ACHN (cell line): ENCODE measurements around the gene SRRM4.

Source experiments
- DNase-seq: peaks from one replicate; pipeline ENCODE4 v3.0.0-alpha.2; 2015
- in situ Hi-C: cut with HindIII; loops from 2 replicates; pipeline ENCODE4 v1.10.0; 2017; ENCODE audit warnings: low sequenced_read_pairs, low pct_ligation_motif_present, low pct_unique_long_range_greater_than_20kb

Gene SRRM4

DNA sequence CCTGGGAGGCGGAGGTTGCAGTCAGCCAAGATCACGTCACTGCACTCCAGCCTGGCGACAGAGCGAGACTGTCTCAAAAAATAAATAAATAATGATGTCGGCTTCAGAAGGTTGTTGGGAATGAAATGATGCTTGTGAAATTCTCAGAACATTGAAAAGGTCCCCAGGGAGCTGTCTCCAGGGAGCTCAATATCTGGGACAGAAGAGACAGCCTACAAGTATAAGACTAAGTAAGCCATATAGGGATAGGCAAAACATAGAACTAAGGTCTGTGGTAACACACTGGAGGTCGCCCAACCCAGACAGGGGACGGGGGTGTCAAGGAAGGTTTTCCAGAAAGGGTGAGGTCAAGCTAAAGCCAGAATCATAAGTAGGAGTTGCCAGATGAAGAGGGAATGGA is 167.9 kb downstream of the SRRM4 start:
- in situ Hi-C loops: no loop called here
- DNase-seq: no peak

DNA sequence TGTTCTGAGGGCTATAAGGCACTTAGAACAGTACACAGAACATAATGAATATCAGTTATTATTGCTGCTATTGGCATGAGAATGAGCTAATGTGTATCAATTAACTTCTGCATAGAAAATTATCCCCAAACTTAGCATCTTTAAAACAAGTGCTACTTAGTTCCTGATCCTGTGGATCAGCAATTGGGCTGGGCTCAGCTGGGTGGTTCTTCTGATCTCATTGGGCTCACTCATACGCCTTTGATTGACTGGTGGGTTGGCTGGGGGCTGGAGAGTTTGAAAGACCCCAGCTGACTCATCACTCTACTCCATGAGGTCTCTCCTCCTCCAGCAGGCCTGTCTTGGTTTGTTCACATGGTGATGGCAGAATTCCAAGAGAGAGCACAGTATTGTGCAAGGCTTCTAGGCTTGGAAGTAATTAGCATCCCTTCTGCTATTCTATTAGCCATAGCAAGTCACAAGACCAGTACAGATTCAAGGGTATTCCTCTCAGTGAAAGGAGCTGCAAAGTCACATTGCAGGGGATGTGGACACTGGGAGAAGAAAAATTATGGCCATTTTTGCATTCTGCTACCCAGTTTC is 170.2 kb downstream of the SRRM4 start:
- DNase-seq: no peak
- in situ Hi-C loops: no loop called here

DNA sequence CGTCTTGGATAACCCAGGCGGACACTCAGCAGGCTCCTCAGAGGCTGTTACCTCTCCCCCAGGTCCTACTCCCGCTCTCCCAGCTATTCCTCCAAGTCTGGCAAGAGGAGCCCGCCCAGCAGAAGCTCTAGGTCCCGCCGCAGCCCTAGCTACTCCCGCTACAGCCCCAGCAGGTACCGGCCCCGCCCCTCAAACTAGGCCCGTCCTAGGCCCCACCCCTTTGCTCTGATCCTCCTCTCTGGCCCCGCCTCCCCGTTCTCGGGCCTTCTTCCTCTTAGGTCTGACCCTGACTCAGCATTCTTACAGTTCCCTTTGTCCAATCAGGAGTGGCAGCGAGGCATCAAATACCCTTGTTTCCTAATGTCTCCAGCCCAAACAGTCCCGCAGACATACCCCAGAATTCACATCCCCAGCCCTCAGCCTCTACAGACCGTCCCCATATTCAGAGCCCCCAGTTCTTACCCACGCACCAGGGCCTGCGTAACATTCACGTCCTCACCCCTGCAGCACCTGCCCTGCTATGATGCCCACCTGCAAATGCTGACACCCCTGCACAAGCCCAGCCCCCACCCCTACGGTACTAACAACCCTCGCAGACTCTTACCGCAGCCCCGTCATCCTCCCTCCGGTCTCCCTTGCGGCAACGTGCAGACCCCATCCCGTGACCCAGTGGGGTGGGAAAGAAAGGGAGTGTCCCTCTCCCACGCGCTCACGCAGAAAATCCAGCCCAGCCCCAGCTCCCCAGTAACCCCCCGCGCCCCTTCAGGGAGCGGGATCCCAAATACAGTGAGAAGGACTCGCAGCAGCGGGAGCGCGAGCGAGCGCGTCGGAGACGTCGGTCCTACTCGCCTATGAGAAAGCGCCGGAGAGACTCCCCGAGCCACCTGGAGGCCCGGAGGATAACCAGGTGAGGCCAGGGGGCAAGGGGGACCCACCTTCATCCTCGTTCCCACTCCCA is 172.4 kb downstream of the SRRM4 start:
- DNase-seq: peak; percentile 69
- in situ Hi-C loops: no loop called here

DNA sequence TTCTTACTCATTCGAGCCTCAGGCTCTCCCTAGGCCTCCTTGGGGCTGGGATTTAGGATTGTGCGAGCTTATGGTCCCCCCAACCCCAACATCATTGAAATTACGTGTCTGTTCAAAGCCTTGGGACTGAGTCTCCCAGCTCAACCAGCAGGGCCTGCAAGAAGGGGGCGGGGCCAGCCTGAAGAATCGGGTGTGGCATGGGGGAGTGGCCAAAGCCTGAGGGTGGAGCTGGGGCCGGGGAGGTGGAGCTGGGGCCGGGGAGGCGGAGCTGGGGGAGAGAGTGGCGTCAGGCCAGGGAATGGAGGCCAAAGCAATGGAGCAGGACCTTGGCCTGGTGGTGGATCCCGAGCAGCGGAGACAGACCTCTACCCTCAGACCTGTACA is 173.1 kb downstream of the SRRM4 start:
- no peak for DNase-seq

DNA sequence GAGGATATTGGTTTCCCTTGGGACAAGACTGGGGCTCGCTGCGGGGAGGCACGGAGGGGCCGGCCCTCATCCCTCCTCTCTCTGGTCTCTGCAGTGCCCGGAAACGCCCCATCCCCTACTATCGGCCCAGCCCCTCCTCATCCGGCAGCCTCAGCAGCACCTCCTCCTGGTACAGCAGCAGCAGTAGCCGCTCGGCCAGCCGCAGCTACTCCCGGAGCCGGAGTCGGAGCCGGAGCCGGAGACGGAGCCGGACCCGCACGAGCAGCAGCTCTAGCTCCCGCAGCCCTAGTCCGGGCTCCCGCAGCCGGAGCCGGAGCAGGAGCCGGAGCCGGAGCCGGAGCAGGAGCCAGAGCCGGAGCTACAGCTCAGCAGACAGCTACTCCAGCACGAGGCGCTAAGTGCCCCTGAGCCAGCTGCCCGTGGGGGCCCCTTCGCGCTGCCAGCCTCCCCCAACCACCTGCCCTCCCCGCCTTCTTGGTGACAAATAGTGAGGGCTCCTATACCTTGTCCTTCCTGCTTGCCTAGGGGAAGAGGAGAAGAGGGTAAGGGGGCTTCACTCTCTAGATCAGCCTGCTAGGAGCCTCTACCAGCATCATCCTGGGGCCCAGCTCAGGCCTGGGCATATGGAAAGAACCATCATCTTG is 175.2 kb downstream of the SRRM4 start:
- in situ Hi-C loops: no loop called here
- no peak for DNase-seq

More for the DNA sequence above, 173.1 kb downstream of the SRRM4 start:
- in situ Hi-C loops: no loop called here

DNA sequence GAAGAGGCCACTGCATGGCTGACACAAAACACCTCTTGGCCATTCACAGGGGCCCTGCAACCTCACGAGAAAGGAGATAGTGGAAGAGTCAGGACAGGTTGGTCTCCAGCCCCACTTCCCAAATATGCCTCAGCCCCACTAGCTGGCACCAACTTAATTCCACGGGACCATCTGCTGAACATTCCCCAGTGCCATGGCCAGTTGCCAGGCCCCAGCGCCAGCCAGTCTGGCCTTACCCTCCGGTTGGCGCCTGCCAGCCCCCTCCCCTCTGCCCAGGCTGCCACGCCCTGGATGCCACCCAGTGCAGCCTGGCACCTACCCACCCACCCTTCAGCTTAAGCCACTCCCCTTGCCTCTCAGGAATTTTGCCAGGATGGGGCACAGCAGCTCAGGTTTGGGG is 176.2 kb downstream of the SRRM4 start:
- no peak for DNase-seq
- in situ Hi-C loops: no loop called here

DNA sequence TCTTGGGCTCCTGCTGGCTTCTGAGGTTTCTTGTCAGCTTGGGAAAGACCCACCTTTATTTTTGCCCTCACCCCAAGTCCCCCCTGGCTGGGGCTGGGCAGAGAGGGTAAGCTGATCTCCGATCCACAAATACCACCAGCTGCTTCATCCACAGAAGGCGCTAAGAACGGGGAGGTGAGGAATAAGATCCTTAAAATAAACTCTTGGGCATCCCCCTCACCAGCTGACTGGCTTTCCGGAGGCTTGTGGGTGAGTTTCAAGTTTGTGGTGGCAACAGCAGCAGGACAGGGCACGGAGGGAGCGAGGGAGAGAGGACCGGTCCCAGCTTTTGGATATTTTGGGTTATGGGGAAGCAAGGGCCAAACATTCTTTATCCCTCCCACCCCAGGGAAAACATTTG is 176.6 kb downstream of the SRRM4 start:
- in situ Hi-C loops: no loop called here
- DNase-seq: no peak

DNA sequence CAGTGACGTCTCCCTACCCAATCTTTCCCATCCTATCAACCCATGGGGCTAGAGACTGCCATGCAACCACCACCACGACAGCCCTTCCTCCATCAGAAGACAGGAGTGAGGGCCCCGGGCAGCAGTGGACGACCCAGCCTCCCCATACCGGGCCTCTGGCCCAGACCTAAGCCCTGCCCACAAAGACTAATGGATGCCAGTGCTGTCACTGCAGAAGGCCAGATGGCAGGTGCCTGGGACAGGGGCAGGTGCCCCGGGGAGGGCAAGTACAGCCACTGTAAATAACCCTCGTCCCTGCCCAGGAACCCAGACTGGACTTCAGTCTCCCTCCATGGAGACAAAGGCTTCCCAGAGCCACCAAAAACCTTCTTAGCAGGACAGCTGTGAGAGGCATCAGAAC is 177.1 kb downstream of the SRRM4 start:
- in situ Hi-C loops: no loop called here
- DNase-seq: no peak

DNA sequence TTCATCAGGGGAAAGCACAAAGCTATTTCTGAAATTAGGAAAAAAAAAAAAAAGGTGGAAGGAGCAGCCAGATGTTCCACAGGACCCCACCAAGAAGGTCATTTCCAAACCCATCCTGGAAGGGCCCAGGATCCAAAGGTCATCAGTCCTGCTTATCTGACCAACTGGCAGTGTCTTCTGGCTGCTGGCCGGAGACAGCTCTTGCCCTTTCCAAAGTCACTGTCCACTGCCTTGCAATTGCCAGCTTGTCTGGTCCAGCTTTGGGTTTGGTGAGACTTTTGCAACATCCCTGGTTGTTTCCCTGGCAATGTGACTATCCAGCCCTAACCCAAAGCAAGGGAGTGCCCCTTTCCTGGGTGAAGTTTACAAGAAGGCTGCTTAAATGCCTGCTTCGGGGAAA is 178.5 kb downstream of the SRRM4 start:
- DNase-seq: no peak

DNA sequence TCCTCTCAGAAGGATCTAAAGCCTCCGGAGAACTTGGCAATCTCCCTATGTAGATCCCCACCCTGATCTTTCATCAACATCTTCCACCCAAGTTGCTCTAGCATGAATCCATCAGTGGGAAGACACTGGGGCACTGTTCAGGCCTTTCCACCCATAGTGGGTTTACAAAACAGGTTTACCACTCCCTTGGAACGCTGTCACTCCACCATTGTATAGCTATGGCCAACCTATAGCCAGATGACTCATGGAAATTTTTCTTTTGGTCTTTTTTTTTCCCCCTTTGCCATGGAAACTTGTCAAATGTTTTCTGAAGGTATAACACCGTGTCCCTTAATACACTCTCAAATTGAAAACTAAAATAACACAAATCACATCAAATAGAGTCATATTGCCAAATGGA is 186.6 kb downstream of the SRRM4 start:
- in situ Hi-C loops: no loop called here
- DNase-seq: no peak

More for the DNA sequence above, 178.5 kb downstream of the SRRM4 start:
- in situ Hi-C loops: no loop called here

DNA sequence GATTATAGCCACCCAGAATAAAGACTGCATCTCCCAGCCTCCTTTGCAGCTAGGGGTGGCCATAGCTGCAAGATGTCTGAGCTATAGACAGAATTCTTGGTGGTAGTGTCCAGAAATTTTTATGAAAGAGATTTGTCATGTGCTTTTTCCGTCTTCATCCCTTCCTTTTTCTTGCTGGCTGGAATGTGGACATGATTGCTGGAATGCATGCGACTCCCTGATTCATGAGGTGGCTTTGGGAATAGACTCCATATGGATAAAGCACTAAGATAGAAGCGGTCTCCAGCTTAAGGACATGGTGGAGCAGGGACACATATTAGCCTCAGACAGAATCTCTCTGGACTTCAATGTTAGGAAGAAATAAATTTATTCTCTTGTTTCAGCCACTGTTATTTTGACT is 187.4 kb downstream of the SRRM4 start:
- DNase-seq: no peak
- in situ Hi-C loops: no loop called here

DNA sequence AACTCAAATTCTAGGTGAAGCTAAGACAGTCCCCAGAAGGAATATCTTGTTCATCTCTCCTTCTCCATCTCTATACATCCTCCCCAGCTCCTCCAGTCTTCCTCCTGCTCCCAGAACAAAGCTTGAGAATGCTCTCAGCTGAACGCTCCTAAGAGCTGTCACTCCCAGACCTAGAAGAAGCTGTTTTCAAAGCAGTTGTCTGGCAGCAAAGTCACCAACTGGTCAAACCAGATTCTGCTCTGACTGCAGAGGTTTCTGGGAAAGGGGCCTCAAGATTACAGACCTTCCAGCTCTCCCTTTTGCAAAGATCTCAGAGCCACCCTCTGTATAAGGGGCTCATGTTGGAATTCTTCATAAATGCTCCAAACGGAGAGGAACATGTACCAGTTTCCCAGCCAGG is 187.8 kb downstream of the SRRM4 start:
- in situ Hi-C loops: no loop called here
- DNase-seq: no peak

DNA sequence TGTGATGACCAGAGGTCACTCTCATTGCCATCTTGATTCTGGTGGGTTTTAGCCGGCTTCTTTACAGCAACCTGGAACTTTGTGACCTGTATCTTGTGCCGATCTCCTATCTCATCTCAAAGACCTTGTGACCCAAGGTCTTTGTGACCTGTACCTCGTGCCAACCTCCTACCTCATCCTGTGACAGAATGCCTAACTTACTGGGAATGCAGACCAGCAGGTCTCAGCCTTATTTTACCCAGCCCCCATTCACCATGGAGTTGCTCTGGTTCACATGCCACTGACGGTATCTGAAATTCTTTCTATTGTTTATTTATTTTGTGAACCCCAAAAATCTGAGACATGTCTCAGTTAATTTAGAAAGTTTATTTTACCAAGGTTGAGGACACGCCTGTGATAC is 189.9 kb downstream of the SRRM4 start:
- in situ Hi-C loops: no loop called here
- no peak for DNase-seq

DNA sequence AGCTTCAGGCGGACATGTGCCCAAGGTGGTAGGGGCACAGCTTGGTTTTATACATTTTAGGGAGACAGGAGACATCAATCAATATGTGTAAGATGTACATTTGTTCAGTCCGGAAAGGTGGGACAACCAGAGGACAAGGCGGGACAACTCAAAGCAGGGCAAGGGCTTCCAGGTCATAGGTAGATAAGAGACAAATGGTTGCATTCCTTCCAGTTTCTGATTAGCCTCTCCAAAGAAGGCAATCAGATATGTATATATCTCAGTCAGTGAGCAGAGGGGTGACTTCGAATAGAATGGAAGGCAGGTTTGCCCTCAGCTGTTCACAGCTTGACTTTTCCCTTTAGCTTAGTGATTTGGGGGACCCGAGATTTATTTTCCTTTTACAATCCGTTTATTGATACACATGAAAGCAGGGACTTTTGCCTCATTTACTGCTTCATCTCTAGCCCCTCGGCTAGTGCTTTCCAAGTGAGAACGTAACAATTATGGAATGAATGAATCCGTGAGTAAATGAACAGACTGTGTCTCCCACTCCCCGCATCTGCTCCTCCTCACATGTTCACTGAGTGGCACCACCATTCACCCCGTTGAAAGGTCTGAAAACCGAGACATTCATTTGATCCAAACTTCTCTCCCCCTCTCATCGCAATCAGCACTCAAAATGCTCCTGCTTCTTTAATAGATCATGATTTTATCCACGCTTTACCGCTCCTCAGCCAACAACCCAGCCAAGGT is 190.5 kb downstream of the SRRM4 start:
- DNase-seq: no peak
- in situ Hi-C loops: no loop called here

DNA sequence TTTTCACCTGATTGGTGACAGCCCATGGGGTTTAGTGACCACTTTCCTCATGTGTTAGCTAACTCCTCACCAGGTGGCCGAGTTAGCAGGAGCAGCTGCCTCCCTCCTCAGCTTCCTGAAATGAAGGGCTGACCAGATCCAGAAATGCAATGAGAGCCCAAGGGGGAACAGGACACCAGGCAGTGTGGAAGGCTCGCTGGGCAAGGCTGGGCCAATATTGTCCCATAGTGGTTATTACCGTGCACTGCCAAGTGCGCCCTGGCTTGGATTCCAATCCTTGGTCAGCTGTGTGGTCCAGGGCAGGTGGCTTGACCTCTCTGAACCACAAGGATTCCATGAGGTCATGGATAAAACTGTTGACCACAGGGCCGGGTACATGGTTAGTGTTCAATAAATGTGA is 193.7 kb downstream of the SRRM4 start:
- in situ Hi-C loops: no loop called here
- DNase-seq: no peak

DNA sequence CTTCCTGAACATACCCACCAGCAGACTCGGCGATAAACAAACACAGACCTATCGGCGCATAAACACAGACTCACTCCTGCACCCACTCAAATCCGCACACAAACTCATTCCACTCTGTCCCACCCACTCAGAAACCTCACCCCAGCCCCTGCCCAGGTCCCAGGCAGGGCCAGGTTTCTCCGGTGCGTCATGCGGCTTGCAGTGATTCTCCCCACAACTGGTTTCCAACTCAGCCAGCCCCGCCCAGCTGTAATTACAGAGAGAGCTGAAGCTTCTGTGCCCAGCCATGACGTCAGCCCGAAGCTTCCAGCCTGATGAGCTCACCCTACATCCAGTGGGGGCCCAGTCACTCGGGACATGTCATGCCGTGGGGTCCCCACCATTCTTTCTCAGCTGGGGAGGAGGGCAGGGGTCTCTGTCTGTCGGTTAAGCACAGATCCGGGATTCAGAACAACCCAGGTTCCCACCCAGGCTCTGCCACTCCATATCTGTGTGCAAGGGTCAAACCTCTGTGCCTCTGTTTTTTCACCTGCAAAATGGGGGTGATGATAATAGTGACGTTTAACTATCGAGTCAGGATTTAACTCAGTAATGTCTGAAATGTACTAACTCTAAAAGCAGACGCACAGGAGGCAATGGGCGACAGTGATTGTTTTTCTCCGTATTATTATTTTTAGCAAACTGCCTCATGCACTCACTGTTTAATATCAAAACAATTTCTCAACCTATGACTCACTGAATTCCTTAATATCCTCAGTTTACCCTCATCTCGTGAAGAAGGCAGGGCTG is 195.1 kb downstream of the SRRM4 start:
- DNase-seq: peak; percentile 96
- in situ Hi-C loops: no loop called here

DNA sequence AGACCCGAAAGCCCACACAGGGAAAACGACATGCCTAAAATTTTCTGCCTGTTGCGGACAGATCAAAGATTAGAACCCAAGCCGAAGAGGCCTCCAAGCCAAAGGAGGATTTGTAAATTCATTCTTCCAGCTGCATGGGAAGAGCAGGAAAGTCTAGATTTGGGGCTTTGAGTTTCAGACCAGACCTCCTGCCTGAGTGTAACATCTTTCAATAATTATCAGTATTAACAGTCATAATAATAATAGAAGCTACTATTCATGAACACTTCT is 195.7 kb downstream of the SRRM4 start:
- in situ Hi-C loops: no loop called here
- no peak for DNase-seq

DNA sequence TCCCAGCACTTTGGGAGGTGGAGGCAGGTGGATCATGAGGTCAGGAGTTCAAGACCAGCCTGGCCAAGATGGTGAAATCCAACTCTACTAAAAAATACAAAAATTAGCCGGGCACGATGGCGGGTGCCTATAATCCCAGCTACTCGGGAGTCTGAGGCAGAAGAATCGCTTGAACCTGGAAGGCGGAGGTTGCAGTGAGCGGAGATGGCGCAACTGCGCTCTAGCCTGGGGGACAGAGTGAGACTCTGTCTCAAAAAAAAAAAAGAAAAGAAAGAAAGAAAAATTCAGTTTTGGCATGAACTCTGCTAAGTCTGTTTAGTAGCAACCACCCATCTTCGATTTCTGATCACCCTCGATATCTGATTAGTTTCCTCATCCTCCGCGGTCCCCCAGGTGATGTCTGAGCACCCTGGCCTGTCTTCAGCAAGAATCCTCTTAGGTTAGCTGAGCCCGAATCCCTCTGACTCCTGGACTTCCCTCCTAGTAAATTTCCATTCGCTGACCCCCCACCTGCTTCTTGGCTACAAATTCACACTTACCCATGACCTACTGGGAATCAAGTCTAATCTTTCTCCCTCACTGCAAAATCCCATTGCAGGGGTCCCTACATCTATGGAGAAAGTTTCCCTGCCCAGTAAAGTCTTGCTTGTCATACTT is 196.5 kb downstream of the SRRM4 start:
- DNase-seq: no peak
- in situ Hi-C loops: no loop called here
